ENCODE results near the gene SLC66A2. TPM values are rescaled to one million over a fixed set of nuclear protein-coding genes. Genes with fewer than 3 reads are reported as not detected.

Gene SLC66A2
- total RNA-seq, 1 donor from 2014 or later = 37.8 TPM

DNA sequence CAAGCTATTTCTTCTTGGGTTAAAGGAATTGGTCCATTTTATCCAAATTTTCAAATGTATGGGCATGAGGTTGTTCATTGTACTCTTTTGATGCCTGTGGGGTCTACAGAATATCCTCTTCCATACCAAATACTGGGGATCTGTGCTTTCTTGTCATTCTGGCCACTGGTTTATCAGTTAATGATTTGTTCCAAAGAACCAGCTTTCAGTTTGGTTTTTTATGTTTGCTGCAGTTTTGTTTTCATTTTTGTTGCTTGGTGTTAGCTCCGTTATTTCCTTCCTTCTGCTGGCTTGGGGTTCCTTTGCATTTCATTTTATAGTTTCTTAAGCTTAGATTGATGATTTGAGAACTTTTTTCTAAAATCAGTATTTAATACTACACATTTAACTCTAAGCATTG is 45.5 kb downstream of the SLC66A2 start:
- intact Hi-C loops (cut with micrococcal nuclease) = no loop called here

DNA sequence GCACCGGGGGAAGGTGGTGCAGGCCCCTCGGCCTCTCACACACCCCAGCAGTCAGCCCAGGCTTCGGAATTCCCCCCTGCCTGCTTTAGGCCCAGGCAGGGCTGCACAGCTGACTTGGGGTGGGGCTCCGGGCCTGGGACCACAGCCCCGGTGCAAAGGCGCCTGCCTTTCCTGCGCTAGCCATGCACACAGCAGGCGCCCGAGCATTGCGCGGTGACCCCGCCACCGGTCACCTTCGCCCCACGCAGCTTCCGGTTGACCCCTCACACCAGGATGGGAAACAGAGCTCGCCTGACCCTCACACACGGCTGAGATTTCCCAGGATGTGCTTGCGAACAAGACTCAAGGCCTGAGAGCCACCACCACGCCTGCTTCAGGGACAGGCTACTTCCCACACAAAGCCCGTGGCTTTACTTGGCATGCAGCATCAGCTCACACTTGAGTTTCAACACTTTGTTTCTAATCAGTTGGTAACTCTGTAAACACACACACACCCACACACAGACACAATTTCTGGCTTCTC is 46.0 kb downstream of the SLC66A2 start:
- intact Hi-C loops (cut with micrococcal nuclease) = no loop called here

GRCh38 chr18:79904357-79905147 is 46.9 kb downstream of the SLC66A2 start:
- intact Hi-C loops (cut with micrococcal nuclease) = no loop called here

- intact Hi-C loops (cut with micrococcal nuclease) = no loop called here
Measured at GRCh38 chr18:79903787-79904356, 47.6 kb downstream of the SLC66A2 start.

- intact Hi-C loops (cut with micrococcal nuclease) = no loop called here
Measured at GRCh38 chr18:79903071-79903635, 48.3 kb downstream of the SLC66A2 start.

GRCh38 chr18:79902640-79903039 is 48.8 kb downstream of the SLC66A2 start:
- intact Hi-C loops (cut with micrococcal nuclease) = no loop called here

- intact Hi-C loops (cut with micrococcal nuclease) = no loop called here
Measured at GRCh38 chr18:79902075-79902474, 49.4 kb downstream of the SLC66A2 start.

DNA sequence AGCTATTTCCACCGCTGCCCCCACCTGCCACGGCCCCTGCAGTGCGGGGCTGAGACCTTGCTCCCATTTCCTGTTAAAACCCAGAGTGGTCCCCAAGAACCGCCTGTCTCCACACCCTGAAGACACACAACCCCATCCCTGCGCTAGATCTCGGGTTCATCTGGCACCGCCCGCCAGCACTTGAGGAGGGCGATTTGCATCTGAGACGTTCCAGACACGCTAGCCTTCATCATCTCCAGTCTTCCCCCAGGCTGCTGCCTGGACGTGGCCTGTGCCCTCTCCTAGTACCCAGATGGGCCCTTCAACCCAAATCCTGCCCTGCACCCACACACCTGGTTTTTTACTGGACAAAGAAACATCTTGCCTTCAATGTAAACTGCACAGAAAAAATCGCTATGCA is 49.8 kb downstream of the SLC66A2 start:
- intact Hi-C loops (cut with micrococcal nuclease) = no loop called here

DNA sequence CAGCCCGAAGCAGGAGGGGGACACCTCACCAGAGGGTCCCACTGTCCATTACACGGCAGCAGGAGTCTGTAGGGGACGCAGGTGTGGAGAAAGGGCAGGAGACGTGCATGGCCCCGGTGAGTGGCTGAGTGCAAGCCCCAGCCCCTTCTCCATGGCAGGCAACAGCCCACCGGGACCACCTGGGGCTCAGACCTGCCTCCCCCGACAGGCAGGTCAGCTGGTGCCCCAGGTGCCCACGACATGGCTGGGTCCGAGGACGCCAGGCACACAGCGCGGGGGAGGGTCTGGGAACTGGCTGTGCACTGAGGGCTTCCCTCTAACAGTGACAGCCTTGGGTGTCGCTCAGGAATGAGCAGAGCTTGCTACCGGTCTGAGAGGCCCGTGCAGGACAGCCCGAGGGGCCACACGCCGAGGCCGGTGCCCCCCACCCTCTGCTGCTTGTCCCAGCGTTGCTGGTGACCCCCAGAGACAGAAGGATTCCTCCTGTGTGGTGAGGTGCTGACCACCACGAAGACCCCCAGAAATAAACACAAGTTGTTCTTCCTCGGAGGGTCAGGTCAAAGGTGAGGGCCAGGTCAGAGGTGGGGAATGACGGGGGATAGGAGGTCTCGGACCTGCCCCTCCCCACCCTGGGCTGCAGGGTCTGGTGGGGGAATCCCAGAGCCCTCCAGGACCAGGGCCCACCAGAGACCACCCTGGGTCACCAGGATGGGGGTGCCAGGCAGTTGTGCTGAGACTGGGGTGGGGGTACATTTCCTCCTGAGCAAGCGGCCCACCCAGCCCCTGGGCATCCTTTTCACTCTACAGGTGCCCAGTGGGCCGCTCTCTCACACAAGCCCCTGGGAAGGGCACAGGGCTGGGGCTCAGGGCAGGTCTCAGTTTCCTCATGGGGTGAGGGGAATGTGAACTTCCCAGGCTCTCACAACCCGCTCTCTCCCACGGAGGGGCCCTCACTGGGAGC is 50.6 kb downstream of the SLC66A2 start:
- intact Hi-C loops (cut with micrococcal nuclease) = no loop called here

DNA sequence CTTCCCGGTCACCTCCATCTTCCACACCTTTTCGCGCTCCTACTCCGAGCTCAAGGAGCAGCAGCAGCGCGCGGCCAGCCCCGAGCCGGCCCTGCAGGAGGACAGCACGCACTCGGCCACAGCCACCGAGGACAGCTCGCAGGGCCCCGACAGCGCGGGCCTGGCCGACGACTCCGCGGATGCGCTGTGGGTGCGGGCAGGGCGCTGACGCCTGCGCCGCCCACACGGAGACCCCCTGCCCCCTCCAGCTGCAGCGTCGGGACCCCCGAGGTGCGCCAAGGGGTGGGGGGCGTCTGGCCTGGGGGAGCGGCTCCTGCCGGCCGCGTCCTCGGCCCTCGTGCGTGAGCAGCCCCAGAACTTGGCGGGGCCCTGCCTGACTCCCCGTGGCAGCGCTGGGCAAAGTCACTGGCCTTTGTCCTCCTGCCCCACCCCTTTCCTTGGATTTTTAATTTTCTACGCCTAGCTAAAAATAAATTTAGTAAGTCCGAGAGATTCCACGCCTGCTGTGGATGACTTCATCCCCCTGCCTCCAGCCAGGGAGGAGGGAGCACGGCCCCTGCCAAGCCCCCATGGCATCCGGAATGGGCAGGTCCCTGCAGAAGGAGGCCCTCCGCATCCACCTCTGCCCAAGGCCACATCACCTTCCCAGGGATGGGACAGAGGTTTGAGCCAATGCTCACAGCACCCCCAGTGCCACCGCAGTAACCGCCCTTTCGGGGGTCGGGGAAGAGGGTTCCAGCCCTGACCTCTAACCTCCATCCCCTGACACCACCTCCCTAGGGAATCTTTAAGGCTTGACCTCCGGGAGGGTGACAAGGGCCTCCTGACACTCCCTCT is 51.6 kb downstream of the SLC66A2 start:
- intact Hi-C loops (cut with micrococcal nuclease) = no loop called here

GRCh38 chr18:79898952-79899608 is 52.4 kb downstream of the SLC66A2 start:
- intact Hi-C loops (cut with micrococcal nuclease) = no loop called here

GRCh38 chr18:79897940-79898625 is 53.4 kb downstream of the SLC66A2 start:
- intact Hi-C loops (cut with micrococcal nuclease) = no loop called here

DNA sequence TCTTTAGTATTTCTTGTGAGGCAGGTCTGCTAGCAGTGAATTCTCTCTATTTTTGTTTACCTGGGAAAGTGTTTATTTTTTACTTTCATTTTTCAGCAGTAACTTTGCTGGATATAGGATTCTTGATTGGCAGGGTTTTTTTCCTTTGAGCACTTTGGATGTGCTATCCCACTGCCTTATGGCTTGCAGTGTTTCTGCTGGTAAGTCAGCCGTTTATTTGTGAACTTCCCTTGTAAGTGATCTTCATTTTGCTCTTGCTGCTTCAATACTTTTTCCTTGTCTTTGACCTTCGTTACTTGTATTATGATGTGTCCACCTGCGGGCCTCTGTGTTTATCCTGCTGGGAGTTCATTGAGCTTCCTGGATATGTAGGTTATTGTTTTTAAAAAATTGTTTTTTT is 54.7 kb downstream of the SLC66A2 start:
- intact Hi-C loops (cut with micrococcal nuclease) = no loop called here

DNA sequence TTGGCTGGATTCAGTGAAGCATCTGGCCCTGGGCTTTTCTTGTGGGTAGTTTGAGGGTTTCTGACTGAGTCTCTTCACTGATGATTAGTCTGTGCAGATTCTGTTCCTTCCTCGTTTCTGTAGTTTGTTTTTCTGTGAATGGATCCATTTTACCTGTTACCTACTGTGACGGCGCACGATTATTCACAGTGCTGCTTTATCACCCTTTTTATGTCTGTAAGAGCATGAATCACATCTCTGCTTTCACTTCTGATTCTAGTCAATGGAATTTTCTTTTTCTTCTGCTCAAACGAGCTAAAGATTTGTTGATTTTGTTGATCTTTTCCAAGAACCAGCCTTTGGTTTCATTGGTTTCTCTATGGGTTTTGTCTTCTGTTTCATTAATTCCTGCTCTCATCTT is 60.8 kb downstream of the SLC66A2 start:
- intact Hi-C loops (cut with micrococcal nuclease) = no loop called here

DNA sequence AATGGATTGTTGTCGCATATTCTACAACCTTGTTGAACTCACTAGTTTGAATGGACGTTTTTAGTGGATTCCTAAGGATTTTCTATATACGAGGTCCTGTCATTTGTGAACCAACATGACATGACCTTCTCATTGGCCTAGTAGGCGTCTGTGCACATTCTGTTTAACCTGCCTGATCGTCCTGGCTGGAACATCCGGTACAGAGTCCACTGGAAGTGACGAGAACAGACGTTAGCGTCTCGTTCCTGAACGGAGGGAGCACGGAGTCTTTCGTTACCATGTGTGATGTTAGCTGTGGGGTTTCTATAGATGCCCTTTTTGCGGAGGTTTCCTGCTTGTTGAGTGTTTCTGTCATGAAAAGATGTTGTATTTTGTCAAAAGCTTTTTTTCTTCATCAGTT is 61.9 kb downstream of the SLC66A2 start:
- intact Hi-C loops (cut with micrococcal nuclease) = no loop called here

GRCh38 chr18:79888016-79888415 is 63.4 kb downstream of the SLC66A2 start:
- intact Hi-C loops (cut with micrococcal nuclease) = no loop called here

DNA sequence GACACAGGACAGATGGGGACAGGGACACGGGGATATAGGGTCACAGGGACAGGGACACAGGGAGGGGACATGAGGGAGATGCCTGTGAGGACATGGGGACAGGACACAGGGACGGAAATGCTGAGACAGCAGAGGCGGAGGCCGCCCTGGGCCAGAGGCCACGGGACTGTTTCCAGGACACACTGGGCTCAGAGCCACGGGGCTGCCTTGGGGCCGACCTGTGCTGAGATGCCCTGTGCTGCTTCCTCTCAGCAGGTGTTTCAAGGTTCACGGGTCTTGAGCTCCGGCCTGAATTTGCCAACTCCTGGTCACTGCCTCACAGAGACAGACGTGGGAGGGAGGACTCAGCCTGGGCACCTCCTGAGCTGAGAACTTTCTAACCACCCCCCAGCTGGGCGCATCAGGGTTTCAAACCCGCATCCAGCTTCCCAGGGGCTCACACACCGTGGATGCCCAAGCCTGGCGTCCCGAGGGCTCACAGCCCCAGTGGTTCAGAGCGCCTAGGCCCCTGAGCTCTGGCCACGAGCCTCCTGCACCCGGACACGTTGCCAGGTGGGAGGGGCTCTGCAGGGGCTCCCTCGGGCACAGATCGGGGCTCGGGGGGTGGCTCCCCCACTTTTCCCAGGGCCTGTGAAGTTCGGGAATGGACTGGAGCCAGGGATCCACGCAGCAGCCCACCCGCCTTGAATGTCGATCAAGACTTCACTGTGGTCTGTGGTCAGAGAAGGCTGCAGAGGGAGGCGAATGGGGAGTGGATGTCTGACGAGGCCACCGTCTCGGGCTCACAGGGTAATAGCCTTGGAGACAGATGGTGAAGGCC is 64.1 kb downstream of the SLC66A2 start:
- intact Hi-C loops (cut with micrococcal nuclease) = no loop called here

DNA sequence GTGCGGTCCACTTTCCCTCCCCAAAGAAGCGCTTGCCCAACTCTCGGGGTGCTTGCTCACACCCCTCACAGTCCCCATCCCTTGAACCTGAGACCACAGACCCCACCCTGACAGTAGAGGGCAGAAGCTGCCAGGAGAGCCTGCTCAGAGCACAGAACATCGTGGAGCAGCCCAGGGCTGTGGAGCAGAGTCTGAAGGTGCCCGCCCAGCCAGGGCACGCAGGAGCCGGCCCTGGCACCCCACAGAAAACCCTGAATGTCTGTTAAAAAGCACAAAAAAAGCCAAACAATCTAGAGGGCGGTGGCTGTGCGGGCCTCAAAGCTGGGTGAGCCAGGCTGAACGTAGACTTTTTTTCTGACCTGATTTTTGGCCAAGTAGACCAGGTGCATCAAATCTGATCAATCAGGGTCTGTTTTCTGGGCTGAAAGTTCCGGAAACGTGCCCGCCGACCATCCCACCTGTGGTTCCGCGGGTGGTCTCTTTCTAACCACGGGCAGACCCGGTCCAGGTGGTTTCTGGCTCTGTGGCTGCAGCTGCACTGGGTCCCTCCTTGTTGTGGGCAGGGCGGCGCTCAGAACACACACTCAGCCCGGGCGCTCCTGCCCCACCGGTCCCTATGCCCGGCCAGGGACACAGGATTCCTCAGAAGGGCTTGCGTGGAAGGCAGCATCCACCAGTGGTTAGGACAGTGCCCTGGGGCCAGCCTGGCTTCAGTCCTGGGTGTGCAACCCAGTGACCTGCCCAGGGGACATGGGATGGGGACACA is 66.3 kb downstream of the SLC66A2 start:
- intact Hi-C loops (cut with micrococcal nuclease) = no loop called here

All from T-helper 2 cell treated with Interferon-gamma antibody and Interleukin-4, amounts not matched to agents 100 ng/mL and 5 ng/mL, for 36 hours (primary cell).